Glomerular visceral epithelial cell (primary cell): ENCODE data around the gene SHPK.
A peak's percentile ranks its signal among the peaks of the same experiment; 100 is the strongest.
"Not testable (repeated sequence)": the region's sequence is repeated elsewhere in the genome, so short reads cannot be mapped to it uniquely, and the experiment has no call there.

Experiments
- DNase-seq: peaks from one replicate; pipeline ENCODE4 v3.0.0-alpha.2; 2016; ENCODE audit errors: extremely low spot score

The SHPK gene

DNA sequence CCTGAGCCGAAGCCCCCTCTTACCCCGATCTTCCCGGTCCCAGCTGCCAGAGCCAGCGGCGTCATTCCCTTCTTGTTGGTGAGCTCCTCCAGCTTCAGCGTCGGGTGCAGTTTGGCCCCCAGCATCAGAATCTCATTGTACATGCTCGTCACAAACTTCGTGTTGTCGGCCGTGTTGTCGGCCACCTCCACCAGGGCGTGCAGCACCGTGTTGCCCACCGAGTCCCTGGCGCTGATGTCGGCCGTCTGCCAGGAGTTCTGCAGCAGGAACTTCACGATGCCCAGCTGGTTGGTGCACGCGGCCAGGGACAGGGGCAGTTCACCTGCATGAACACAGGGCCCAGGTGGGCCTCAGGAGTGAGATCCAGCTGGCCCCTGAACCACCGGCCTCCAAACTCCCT, 46.3 kb downstream of the SHPK start:
- DNase-seq: no peak

DNA sequence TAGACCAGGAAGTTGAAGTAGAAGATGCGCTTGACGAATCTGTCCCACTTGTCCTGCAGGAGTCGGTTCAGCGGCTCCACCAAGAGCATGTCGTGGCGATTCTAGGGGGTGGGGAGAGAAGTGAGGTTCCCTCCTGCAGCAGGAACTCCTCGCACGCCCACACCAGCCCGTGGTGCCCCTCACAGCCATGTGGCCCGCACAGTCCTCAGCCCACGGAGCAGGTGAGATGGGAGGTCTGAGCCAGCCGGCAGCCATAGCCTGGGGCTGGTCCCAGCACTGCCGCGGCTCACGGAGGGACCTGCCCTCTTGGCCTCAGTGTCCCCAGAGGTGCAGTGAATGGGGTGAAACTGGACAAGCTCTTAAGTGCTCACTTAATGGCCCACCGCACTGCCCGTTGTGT, 50.2 kb downstream of the SHPK start:
- no peak for DNase-seq

DNA sequence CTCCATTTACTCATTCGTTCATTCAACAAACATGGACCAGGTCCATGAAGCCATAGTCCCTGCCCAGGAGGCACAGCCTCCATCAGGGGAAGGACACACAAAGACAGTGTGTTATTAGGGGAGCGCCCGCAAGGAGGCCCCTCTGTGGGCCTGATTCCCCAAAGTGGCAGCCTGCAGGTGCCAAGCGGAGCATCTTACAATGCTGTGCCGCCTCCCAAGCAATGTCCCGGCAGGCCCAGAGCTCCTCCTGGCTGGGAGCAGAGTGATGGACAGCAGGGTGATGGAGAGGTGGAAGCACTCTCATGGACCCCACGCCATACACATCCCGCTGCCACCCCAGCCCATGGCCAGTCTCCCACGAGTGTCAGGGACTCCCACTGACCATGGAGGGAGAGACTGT, 52.6 kb downstream of the SHPK start:
- no peak for DNase-seq

DNA sequence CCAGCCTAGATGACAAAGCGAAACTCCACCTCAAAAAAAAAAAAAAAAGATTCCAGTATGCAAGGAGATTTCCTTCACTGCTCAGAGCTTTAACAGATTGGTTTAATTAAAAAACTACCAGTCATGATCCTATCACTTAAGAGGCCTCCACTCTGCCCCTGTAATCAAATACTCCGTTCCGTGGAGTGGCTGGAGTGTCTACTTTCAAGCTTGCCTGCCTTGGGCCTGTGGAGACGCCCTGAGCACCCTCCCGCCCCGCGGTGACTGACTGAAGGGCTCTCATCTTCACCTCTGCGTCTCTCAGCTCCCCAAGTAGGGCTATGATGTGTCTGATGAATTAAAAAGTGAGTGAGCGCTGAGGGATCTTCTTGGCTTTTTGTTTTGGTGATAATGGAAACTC, 53.1 kb downstream of the SHPK start:
- DNase-seq: no peak

DNA sequence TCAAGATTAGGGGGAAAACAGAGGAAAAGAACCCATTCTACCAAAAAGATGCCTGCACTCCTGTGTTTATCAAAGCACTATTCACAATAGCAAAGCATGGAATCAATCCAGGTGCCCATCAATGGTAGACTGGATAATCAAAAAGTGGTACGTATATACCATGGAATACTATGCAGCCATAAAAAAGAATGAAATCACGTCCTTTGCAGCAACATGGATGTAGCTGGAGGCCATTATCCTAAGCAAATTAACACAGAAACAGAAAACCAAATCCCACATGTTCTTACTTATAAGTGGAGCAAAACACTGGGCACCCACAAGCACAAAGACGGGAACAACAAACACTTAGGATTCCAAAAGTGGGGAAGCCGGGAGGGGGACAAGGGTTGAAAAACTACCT, 57.4 kb downstream of the SHPK start:
- not testable (repeated sequence) for DNase-seq

DNA sequence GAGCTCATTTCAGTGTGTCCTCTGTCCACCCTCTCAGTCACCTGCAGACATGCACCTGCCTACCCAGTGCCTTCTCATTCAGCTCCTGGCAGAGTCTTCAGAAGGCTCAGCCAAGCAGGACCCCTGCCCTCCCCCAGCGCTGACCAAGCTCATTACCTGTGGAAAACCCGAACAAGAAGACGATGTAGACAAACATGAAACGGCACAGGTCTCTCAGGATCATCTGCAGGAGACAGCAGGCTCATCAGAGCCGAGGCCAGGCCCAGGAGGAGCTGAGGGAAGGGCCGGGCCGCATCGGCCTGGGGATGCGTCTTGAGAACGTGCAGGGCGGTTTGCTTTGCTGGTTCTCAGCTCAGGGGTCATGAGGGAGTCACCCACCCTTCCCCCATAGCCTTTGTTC, 59.1 kb downstream of the SHPK start:
- no peak for DNase-seq

- DNase-seq: no peak
Observed at GRCh38 chr17:3575511-3575910, 60.5 kb downstream of the SHPK start.

DNA sequence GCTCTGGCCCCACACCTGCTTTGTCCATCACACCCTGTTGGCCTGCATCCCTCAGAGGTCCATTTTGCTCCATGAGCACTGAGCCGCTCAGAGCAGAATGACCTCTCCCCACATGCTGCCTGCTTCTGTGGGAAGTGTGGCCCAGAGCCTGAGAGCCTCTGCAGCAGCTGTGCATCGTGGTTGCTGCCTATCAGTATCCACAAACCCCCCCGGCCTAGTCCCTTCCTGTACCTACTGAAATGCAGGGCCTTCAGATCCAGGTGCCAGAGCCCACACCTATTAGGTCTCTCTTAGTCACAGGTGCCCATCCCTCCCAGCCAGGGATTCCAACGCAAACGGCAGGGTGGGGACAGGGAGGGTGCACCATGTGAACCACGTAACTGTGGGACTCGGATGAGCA, 61.8 kb downstream of the SHPK start:
- DNase-seq: no peak

- DNase-seq: no peak
Observed at GRCh38 chr17:3573246-3574100, 62.6 kb downstream of the SHPK start.

- DNase-seq: no peak
Observed at GRCh38 chr17:3572231-3572630, 63.8 kb downstream of the SHPK start.

GRCh38 chr17:3571043-3571900, 64.8 kb downstream of the SHPK start:
- no peak for DNase-seq

GRCh38 chr17:3569534-3570137, 66.4 kb downstream of the SHPK start:
- DNase-seq: no peak

GRCh38 chr17:3566551-3566950, 69.5 kb downstream of the SHPK start:
- no peak for DNase-seq

DNA sequence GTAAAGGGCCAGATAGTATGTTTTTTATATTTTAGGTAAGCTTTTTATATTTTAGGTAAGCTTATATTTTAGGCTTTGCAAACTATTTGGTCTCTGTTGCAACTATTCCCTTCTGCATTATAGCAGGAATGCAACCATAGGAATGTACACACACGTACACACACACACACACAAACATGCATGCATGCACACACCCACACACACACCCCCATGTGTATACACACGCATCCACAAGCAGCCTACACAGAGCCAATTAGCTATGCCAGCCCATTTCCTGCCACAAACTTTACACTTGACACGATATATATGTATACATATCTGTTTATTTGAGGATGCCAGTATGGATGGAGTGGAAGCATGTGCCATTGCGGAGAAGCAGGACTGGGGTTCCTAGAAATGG, 70.9 kb downstream of the SHPK start:
- no peak for DNase-seq

GRCh38 chr17:3564241-3564640, 71.8 kb downstream of the SHPK start:
- not testable (repeated sequence) for DNase-seq

GRCh38 chr17:3559270-3559645, 76.8 kb downstream of the SHPK start:
- no peak for DNase-seq

- peak; percentile 90 for DNase-seq
Observed at GRCh38 chr17:3558603-3559269, 77.3 kb downstream of the SHPK start.
